HEK293 (cell line): ENCODE results near the gene SEC16A.

Experiments
- ZIC2 ChIP-seq: fragments of 450-650 bp; formaldehyde crosslinking; IDR thresholded peaks from 2 replicates; pipeline ENCODE4 v1.5.1; 2016; ENCODE audit warnings: missing biosample characterization, missing genetic modification characterization
- ZNF140 ChIP-seq: fragments of 450-650 bp; formaldehyde crosslinking; IDR thresholded peaks from 2 replicates; pipeline ENCODE4 v1.5.1; 2016; ENCODE audit warnings: missing biosample characterization, missing genetic modification characterization
- ZNF266 ChIP-seq: fragments of 450-650 bp; formaldehyde crosslinking; IDR thresholded peaks from 2 replicates; pipeline ENCODE4 v1.5.1; 2016; ENCODE audit warnings: missing biosample characterization, missing genetic modification characterization, low read depth
- ZNF274 ChIP-seq, 2 experiments: fragments of 200-500 bp in 1 of 2; fragments of 450-650 bp in 1 of 2; sonication (Bioruptor generic) in 1 of 2; formaldehyde crosslinking in 1 of 2; IDR thresholded peaks; 2 replicates each; pipeline versions ENCODE4 v1.5.1 to v1.6.1; 2014 to 2016; ENCODE audit warnings: borderline replicate concordance in 1 of 2, inconsistent platforms in 1 of 2, low read length in 1 of 2, missing biosample characterization in 1 of 2, missing genetic modification characterization in 1 of 2
- ZNF623 ChIP-seq: fragments of 450-650 bp; formaldehyde crosslinking; IDR thresholded peaks from 2 replicates; pipeline ENCODE4 v1.5.1; 2016; ENCODE audit warnings: missing biosample characterization, missing genetic modification characterization
- TF ChIP-seq, protein P1 (sequence below): fragments of 450-650 bp; formaldehyde crosslinking; IDR thresholded peaks from 2 replicates; pipeline ENCODE4 v1.5.1; 2016; ENCODE audit warnings: missing biosample characterization, missing genetic modification characterization
- TF ChIP-seq, protein P2 (sequence below): fragments of 450-650 bp; formaldehyde crosslinking; IDR thresholded peaks from 2 replicates; pipeline ENCODE4 v1.5.1; 2016; ENCODE audit warnings: missing biosample characterization, missing genetic modification characterization
- TF ChIP-seq, protein P3 (sequence below): fragments of 450-650 bp; formaldehyde crosslinking; IDR thresholded peaks from 2 replicates; pipeline ENCODE4 v1.5.1; 2016; ENCODE audit warnings: missing biosample characterization, missing genetic modification characterization

DNA sequence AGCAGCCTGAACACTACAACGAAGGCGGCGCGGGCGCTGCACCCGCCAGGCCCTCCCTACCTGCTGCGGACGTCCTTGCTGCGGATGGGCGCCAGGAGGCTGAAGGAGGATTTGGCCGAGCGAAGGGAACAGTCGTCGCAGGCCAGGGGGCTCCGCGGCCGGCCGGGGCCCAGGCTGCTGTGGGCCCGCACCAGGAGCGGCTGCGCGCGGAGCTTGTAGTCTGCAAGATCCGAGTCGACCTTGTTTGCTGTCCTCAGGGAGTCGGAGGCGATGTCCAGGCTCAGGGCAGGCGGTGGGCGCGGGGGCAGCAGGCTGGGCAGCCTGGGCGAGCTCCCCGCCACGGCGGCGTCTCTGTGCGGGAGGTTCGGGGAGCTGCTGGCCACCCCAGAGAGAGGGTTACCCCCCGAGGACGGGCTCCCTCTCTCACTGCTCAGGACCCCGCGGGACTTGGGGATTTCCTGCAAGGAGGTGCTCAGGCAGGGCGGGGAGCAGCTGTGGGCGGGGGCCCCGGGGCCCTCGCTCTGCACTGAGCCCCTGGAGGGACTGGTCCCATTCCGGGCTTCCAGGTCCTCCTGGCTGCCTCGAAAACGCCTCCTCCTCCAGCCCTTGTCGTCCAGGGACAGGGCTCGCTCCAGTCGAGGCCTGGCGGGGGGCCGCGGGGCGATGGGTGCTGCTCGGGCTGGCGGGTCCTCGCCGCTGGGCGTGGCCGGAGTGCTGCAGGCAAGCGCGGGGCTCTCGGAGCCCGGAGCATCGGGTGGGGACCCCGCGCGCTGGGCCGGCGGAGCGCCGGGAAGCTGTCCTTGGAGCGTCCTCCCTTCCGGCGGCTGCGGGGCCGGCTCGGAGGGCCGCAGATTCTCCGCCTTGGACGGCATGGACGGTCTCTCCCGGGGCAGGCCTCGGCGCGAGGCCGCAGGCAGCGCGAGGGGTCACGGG is 44.0 kb downstream of the SEC16A start:
- TF ChIP-seq, protein P1, sequence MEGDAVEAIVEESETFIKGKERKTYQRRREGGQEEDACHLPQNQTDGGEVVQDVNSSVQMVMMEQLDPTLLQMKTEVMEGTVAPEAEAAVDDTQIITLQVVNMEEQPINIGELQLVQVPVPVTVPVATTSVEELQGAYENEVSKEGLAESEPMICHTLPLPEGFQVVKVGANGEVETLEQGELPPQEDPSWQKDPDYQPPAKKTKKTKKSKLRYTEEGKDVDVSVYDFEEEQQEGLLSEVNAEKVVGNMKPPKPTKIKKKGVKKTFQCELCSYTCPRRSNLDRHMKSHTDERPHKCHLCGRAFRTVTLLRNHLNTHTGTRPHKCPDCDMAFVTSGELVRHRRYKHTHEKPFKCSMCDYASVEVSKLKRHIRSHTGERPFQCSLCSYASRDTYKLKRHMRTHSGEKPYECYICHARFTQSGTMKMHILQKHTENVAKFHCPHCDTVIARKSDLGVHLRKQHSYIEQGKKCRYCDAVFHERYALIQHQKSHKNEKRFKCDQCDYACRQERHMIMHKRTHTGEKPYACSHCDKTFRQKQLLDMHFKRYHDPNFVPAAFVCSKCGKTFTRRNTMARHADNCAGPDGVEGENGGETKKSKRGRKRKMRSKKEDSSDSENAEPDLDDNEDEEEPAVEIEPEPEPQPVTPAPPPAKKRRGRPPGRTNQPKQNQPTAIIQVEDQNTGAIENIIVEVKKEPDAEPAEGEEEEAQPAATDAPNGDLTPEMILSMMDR = no peak
- TF ChIP-seq ZNF140 (tag by site-specific recombination) = no peak
- TF ChIP-seq ZNF274 (IDR thresholded peaks at IDR 0.05; ENCODE audit: low read length) = no peak
- no peak for TF ChIP-seq ZNF274 (tag by site-specific recombination; IDR thresholded peaks at IDR 0.05; ENCODE audit: borderline replicate concordance)
- TF ChIP-seq, protein P2, sequence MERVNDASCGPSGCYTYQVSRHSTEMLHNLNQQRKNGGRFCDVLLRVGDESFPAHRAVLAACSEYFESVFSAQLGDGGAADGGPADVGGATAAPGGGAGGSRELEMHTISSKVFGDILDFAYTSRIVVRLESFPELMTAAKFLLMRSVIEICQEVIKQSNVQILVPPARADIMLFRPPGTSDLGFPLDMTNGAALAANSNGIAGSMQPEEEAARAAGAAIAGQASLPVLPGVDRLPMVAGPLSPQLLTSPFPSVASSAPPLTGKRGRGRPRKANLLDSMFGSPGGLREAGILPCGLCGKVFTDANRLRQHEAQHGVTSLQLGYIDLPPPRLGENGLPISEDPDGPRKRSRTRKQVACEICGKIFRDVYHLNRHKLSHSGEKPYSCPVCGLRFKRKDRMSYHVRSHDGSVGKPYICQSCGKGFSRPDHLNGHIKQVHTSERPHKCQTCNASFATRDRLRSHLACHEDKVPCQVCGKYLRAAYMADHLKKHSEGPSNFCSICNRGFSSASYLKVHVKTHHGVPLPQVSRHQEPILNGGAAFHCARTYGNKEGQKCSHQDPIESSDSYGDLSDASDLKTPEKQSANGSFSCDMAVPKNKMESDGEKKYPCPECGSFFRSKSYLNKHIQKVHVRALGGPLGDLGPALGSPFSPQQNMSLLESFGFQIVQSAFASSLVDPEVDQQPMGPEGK (tag by site-specific recombination) = peak; percentile 69
- peak; percentile 30; the same call in 1 of the 2 replicates for TF ChIP-seq ZIC2 (tag by site-specific recombination)
- no peak for TF ChIP-seq ZNF266 (tag by site-specific recombination)
- TF ChIP-seq ZNF623 (tag by site-specific recombination) = no peak
- TF ChIP-seq, protein P3, sequence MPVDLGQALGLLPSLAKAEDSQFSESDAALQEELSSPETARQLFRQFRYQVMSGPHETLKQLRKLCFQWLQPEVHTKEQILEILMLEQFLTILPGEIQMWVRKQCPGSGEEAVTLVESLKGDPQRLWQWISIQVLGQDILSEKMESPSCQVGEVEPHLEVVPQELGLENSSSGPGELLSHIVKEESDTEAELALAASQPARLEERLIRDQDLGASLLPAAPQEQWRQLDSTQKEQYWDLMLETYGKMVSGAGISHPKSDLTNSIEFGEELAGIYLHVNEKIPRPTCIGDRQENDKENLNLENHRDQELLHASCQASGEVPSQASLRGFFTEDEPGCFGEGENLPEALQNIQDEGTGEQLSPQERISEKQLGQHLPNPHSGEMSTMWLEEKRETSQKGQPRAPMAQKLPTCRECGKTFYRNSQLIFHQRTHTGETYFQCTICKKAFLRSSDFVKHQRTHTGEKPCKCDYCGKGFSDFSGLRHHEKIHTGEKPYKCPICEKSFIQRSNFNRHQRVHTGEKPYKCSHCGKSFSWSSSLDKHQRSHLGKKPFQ (tag by site-specific recombination) = no peak
